Skin epidermis (tissue), 12 donors: ENCODE measurements around the gene PTPN1.

Experiments used
- H3K27ac ChIP-seq, 21 experiments: fragments of 200-600 bp; sonication (generic) in 11 of 21; one replicate each; pipeline ENCODE4 v1.5.0; 2020; ENCODE audit warnings: mild to moderate bottlenecking in 3 of 21, inconsistent platforms in 2 of 21, moderate library complexity in 2 of 21
- H3K4me3 ChIP-seq, 7 experiments: fragments of 200-600 bp; sonication (generic) in 2 of 7; one replicate each; pipeline ENCODE4 v1.5.0; 2020; ENCODE audit warnings: inconsistent platforms in 2 of 7, mild to moderate bottlenecking in 2 of 7, moderate library complexity in 1 of 7

The PTPN1 gene

GRCh38 chr20:50582591-50583234 lies 72.5 kb downstream of the PTPN1 start:
- no peak overlapping the region for H3K4me3 ChIP-seq
- H3K27ac ChIP-seq, result peak overlapping the region in 1 of 21 experiments; percentile 27

GRCh38 chr20:50583442-50584150 lies 73.4 kb downstream of the PTPN1 start:
- H3K4me3 ChIP-seq, result no peak overlapping the region
- H3K27ac ChIP-seq, result no peak overlapping the region

GRCh38 chr20:50584687-50585086 lies 74.5 kb downstream of the PTPN1 start:
- no peak overlapping the region for H3K27ac ChIP-seq

GRCh38 chr20:50585214-50585613 lies 75.0 kb downstream of the PTPN1 start:
- Histone ChIP-seq H3K27ac (no peak overlapping the region), H3K4me3 (no peak overlapping the region)

More at GRCh38 chr20:50584687-50585086, 74.5 kb downstream of the PTPN1 start:
- H3K4me3 ChIP-seq, result no peak overlapping the region

- H3K4me3 ChIP-seq, result no peak overlapping the region
Measured at GRCh38 chr20:50585678-50586077, 75.5 kb downstream of the PTPN1 start.

GRCh38 chr20:50586531-50587232 lies 76.5 kb downstream of the PTPN1 start:
- no peak overlapping the region for H3K4me3 ChIP-seq
- no peak overlapping the region for H3K27ac ChIP-seq

More at GRCh38 chr20:50585678-50586077, 75.5 kb downstream of the PTPN1 start:
- H3K27ac ChIP-seq, result no peak overlapping the region

- Histone ChIP-seq H3K27ac (peak overlapping the region in 2 of 21 experiments; percentile 34 to 43), H3K4me3 (no peak overlapping the region)
Measured at GRCh38 chr20:50587291-50587961, 77.2 kb downstream of the PTPN1 start.

- peak overlapping the region in 2 of 21 experiments; percentile 34 to 43 for H3K27ac ChIP-seq
- no peak overlapping the region for H3K4me3 ChIP-seq
Measured at GRCh38 chr20:50588034-50588736, 78.0 kb downstream of the PTPN1 start.

- H3K27ac ChIP-seq, result no peak overlapping the region
- no peak overlapping the region for H3K4me3 ChIP-seq
Measured at GRCh38 chr20:50589548-50590347, 79.6 kb downstream of the PTPN1 start.

GRCh38 chr20:50590348-50590664 lies 80.1 kb downstream of the PTPN1 start:
- no peak overlapping the region for H3K4me3 ChIP-seq
- H3K27ac ChIP-seq, result no peak overlapping the region

- no peak overlapping the region for H3K4me3 ChIP-seq
- H3K27ac ChIP-seq, result no peak overlapping the region
Measured at GRCh38 chr20:50591233-50591852, 81.2 kb downstream of the PTPN1 start.

- no peak overlapping the region for H3K27ac ChIP-seq
- H3K4me3 ChIP-seq, result no peak overlapping the region
Measured at GRCh38 chr20:50592282-50593004, 82.3 kb downstream of the PTPN1 start.

GRCh38 chr20:50593005-50593335 lies 82.8 kb downstream of the PTPN1 start:
- H3K27ac ChIP-seq, result no peak overlapping the region
- no peak overlapping the region for H3K4me3 ChIP-seq

GRCh38 chr20:50594231-50594590 lies 84.0 kb downstream of the PTPN1 start:
- Histone ChIP-seq H3K27ac (no peak overlapping the region), H3K4me3 (no peak overlapping the region)

GRCh38 chr20:50594591-50595432 lies 84.6 kb downstream of the PTPN1 start:
- H3K27ac ChIP-seq, result no peak overlapping the region
- no peak overlapping the region for H3K4me3 ChIP-seq

- Histone ChIP-seq H3K4me3 (no peak overlapping the region), H3K27ac (no peak overlapping the region)
Measured at GRCh38 chr20:50595433-50595895, 85.3 kb downstream of the PTPN1 start.
